ENCODE measurements around the gene E2F6.

E2F6 gene

DNA sequence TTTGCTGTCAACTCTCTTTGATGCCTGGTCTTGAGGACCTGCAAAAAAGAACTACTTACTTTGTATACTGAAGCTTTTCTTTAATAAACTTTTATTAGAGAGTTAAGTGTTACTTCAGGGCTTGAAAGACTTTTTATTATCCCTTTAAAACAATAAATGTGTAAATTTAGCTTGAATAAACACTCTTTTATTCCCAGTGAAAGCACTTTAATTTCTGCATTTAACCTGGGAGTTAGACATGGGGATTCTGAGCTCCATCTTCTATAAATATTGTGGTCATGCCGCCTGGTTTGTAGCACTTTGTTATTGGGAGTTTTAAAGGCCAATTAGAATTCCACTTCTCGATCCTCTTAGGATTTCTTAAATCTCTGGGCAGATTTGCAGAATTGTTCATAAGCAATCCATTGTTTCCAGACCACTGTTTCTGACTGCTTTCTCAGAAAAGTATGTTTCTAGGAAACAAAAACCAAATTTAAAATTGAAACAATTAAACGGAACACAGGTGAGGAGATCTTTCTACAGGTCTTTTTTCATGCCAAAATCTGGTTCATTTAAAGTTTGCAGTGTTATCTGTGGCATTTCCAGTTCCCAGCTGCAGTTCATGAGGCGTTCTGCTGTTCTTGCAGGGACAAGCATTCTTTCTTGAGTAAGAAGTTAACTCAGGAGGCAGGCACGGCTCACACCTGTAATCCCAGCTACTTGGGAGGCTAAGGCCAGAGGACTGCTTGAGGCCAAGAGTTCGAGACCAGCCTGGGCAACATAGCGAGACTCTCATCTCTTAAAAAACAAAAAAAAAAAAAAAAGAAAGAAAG is 18.1 kb upstream of the E2F6 start:
- no peak overlapping the region for H3K4me3 ChIP-seq (ENCODE audit: control insufficient read depth, low read depth, low read length)
- no peak for DNase-seq (ENCODE audit: low read depth)
- TF ChIP-seq, protein P1, sequence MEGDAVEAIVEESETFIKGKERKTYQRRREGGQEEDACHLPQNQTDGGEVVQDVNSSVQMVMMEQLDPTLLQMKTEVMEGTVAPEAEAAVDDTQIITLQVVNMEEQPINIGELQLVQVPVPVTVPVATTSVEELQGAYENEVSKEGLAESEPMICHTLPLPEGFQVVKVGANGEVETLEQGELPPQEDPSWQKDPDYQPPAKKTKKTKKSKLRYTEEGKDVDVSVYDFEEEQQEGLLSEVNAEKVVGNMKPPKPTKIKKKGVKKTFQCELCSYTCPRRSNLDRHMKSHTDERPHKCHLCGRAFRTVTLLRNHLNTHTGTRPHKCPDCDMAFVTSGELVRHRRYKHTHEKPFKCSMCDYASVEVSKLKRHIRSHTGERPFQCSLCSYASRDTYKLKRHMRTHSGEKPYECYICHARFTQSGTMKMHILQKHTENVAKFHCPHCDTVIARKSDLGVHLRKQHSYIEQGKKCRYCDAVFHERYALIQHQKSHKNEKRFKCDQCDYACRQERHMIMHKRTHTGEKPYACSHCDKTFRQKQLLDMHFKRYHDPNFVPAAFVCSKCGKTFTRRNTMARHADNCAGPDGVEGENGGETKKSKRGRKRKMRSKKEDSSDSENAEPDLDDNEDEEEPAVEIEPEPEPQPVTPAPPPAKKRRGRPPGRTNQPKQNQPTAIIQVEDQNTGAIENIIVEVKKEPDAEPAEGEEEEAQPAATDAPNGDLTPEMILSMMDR (conservative IDR thresholded peaks at IDR 0.05; ENCODE audit: control insufficient read depth, insufficient read depth, low read depth, low read length), result no peak

DNA sequence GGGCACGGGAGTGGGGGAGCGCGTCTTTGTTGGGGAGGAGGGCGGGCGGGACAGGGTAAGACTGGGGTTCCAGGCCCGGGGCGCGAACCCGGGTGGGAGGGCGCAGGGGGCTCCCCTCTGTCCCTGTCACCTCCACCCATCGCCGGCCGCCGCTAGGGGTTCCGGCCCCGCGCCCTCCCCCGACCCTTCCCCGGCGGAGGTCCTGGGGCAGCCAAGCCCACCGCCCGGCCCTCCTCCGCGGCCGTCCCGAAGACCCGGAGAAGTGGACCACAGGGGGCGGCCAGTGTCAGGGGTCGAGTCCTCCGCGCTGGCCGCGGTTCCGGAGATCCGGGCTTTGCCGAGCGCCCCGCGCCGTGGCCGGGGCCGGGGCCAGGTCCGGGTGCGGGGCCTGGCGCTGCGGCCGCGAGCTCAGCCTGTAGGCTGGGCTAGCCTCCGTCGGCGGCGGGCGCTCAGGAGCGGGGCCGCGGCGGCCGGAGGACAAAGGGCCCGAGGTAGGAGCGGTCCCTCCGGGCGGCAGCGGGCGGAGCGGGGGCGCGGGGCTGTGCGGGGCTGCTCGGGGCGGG is 16.6 kb upstream of the E2F6 start:
- TF ChIP-seq, protein P1 (conservative IDR thresholded peaks at IDR 0.05; ENCODE audit: control insufficient read depth, insufficient read depth, low read depth, low read length), result no peak
- H3K4me3 ChIP-seq (ENCODE audit: control insufficient read depth, low read depth, low read length), result no peak overlapping the region
- DNase-seq (ENCODE audit: low read depth), result no peak

DNA sequence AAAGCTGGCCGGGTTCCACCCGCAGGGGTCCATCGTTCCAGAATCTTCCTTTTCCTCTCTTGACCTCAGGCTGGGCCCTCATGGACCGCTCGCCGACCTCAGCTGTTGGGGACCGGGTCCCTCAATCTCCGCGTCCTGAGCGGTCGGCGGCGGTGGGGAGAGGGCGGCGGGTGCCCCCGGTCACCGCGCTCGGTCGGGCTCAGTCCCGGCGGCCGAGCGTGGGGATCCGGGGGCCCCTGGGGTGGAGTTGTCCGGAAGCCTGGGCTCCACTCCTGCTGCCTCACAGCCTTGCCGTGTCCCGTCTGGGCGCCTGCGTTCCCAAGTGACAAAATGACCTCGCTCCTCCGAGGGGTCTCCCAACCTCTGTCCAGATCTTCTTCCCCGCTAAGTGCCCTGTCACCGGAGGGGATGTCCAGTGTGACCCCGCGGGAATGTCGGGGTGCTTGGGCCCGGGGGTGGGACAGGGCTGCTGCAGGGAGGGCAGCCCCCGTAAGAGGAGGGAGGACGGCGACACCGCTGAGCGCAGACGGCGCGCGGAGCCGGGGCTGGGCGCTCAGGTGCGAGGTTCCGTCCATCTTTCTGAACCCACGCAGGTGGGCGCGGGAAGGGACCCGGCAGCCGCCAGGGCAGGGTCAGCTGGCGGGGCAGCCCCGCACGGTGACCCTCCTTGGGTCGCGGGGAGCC is 16.0 kb upstream of the E2F6 start:
- TF ChIP-seq, protein P1 (conservative IDR thresholded peaks at IDR 0.05; ENCODE audit: control insufficient read depth, insufficient read depth, low read depth, low read length), result no peak
- no peak for DNase-seq (ENCODE audit: low read depth)
- H3K4me3 ChIP-seq (ENCODE audit: control insufficient read depth, low read depth, low read length), result no peak overlapping the region

DNA sequence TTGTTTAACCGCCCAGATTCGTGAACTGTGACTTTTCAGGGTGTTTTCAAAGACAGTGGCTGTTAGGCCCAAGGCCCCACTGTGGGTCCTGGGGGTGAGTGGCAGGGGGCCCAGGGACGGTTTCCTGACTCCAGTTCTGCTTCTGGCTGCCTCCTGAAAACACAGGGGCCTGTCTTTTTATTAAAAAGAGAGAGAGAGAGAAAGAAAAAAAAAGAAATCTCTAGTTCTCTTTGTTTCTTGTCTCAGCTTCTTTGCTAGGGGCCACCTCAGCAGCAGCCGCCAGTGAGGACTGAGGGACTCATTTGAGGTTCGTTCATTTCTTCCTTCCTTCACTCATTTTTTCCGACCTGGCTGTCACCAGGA is 15.4 kb upstream of the E2F6 start:
- no peak overlapping the region for H3K4me3 ChIP-seq (ENCODE audit: control insufficient read depth, low read depth, low read length)
- TF ChIP-seq, protein P1 (conservative IDR thresholded peaks at IDR 0.05; ENCODE audit: control insufficient read depth, insufficient read depth, low read depth, low read length), result no peak
- no peak for DNase-seq (ENCODE audit: low read depth)

DNA sequence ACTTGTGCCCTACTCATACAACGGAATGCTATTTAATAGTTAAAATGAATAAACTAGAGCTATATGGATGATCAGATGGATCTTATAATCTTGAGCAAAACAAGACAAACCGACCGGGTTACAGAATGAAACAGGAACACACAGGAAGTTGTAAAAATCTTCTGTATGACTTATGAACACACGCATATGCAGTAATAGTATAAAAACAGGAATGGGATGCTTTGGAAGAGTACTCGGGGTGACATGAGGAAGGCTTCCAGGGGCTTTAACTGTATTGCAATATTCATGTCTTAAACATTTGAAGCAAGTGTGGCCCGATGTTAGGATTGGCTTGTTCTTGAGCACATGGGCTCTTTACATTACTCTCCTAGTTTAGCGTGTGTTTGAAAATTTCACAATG is 14.9 kb upstream of the E2F6 start:
- TF ChIP-seq, protein P1 (conservative IDR thresholded peaks at IDR 0.05; ENCODE audit: control insufficient read depth, insufficient read depth, low read depth, low read length), result no peak
- no peak overlapping the region for H3K4me3 ChIP-seq (ENCODE audit: control insufficient read depth, low read depth, low read length)
- DNase-seq (ENCODE audit: low read depth), result no peak

DNA sequence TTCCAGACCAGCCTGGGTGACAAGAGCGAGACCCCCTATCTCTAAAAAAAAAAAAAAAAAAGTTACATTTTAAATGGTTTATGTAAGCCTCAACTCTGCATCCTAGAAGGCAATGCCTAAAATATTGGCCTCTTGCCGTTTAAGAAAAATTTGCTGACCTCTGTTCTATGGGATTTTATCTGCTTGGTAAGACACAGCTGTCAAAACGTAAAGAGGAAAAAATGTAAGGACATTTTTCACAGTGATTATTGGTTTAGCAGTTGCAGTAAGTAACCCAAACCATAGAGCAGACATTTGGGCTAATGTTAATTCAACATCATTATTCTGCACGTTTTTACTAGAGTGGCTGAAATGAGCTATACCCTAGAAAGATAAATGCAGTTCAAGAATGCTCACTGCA is 14.4 kb upstream of the E2F6 start:
- no peak overlapping the region for H3K4me3 ChIP-seq (ENCODE audit: control insufficient read depth, low read depth, low read length)
- TF ChIP-seq, protein P1 (conservative IDR thresholded peaks at IDR 0.05; ENCODE audit: control insufficient read depth, insufficient read depth, low read depth, low read length), result no peak
- DNase-seq (ENCODE audit: low read depth), result no peak

All from fibroblast of mammary gland (primary cell).